Endothelial cell of umbilical vein (primary cell): ENCODE measurements around the gene HDHD3.

Source experiments
- EZH2 ChIP-seq: IDR thresholded peaks from 2 replicates; pipeline ENCODE4 v1.6.1; 2012; ENCODE audit warnings: borderline replicate concordance, low read depth, mild to moderate bottlenecking, moderate library complexity, low read length, inconsistent platforms; ENCODE audit not compliant: severe bottlenecking
- JUN ChIP-seq: IDR thresholded peaks from 2 replicates; pipeline ENCODE4 v1.6.1; 2011; ENCODE audit warnings: borderline replicate concordance, low read depth; ENCODE audit not compliant: insufficient read length, insufficient read depth
- MYC ChIP-seq: IDR thresholded peaks from one replicate; pipeline ENCODE4 v1.6.1; 2011; ENCODE audit warnings: mild to moderate bottlenecking, low read depth, low read length
- POLR2A ChIP-seq: IDR thresholded peaks from 2 replicates; pipeline ENCODE4 v1.6.1; 2012; ENCODE audit warnings: low read depth, mild to moderate bottlenecking, control low read depth, low read length
- POLR2AphosphoS5 ChIP-seq: IDR thresholded peaks from 2 replicates; pipeline ENCODE4 v1.6.1; 2012; ENCODE audit warnings: low read depth, mild to moderate bottlenecking, control low read depth, low read length, moderate library complexity; ENCODE audit not compliant: insufficient read depth
- TF ChIP-seq, protein P1 (sequence below): IDR thresholded peaks from 2 replicates; pipeline ENCODE4 v1.6.1; 2011; ENCODE audit not compliant: insufficient read depth, insufficient read length
- TF ChIP-seq, protein P2 (sequence below), 2 donors: IDR thresholded peaks; 1 replicate in 1 of 2; 2 replicates in 1 of 2; pipeline ENCODE4 v1.5.1; 2011; ENCODE audit warnings: low read length in 2 of 2, mild to moderate bottlenecking in 2 of 2, moderate library complexity in 2 of 2, control low read depth in 1 of 2, inconsistent platforms in 1 of 2, low read depth in 1 of 2; ENCODE audit not compliant: insufficient read depth in 1 of 2; ENCODE audit errors: extremely low read depth in 1 of 2

DNA sequence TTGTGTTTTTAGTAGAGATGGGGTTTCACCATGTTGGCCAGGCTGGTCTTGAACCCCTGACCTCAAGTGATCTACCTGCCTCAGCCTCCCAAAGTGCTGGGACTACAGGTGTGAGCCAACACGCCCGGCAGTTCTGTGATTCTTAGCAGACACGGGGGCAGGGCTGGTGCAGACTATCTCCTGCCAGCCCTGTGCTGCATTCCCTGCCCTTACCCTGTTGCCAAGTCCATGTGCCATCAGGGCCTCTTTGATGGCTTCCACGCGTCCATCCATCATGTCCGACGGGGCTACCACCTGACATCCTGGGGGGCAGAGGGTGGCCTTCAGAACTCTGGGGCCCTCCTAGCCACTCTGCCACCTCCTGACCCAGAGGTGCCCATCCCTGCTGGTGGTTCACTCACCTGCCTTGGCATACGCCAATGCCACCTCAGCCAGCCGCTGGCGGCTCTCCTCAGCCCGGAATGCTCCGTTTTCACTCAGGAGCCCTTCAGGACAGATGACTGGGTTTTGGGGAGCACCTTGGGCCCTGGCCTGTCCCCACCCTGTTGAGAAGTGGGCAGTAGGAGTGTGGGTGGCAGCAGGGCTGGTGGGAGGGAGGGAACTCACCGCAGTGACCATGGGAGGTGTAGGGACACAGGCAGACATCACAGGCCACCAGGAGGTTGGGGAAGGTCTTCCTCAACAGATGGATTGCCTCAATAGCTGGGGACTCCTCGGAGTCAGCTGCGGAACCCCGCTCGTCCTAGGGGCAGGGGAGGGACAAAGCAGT lies 13.6 kb upstream of the HDHD3 start:
- TF ChIP-seq JUN (no peak), POLR2AphosphoS5 (no peak), POLR2A (no peak), EZH2 (no peak), MYC (no peak)
- TF ChIP-seq, protein P1, sequence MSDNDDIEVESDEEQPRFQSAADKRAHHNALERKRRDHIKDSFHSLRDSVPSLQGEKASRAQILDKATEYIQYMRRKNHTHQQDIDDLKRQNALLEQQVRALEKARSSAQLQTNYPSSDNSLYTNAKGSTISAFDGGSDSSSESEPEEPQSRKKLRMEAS, result no peak
- TF ChIP-seq, protein P2, sequence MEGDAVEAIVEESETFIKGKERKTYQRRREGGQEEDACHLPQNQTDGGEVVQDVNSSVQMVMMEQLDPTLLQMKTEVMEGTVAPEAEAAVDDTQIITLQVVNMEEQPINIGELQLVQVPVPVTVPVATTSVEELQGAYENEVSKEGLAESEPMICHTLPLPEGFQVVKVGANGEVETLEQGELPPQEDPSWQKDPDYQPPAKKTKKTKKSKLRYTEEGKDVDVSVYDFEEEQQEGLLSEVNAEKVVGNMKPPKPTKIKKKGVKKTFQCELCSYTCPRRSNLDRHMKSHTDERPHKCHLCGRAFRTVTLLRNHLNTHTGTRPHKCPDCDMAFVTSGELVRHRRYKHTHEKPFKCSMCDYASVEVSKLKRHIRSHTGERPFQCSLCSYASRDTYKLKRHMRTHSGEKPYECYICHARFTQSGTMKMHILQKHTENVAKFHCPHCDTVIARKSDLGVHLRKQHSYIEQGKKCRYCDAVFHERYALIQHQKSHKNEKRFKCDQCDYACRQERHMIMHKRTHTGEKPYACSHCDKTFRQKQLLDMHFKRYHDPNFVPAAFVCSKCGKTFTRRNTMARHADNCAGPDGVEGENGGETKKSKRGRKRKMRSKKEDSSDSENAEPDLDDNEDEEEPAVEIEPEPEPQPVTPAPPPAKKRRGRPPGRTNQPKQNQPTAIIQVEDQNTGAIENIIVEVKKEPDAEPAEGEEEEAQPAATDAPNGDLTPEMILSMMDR (IDR thresholded peaks at IDR 0.05; ENCODE audit: extremely low read depth in 1 of 2, insufficient read depth in 1 of 2, low read depth in 1 of 2, low read length in 2 of 2), result no peak
